Esophagus squamous epithelium (tissue), 4 donors: Measurements from ENCODE around the gene CACNA1I.

Experiments
- POLR2A ChIP-seq, 4 donors: fragments of 450-650 bp; IDR thresholded peaks; one replicate each; pipeline ENCODE4 v1.6.1; 2017; ENCODE audit warnings: antibody characterized with exemption in 4 of 4, mild to moderate bottlenecking in 4 of 4, moderate library complexity in 3 of 4
- TF ChIP-seq, protein P1 (sequence below), 6 experiments: fragments of 450-650 bp in 4 of 6; fragments of 200-600 bp in 2 of 6; sonication (generic) in 2 of 6; IDR thresholded peaks; one replicate each; pipeline ENCODE4 v1.5.1; 2016 to 2019; ENCODE audit warnings: antibody characterized with exemption in 6 of 6, mild to moderate bottlenecking in 4 of 6, moderate library complexity in 4 of 6

DNA sequence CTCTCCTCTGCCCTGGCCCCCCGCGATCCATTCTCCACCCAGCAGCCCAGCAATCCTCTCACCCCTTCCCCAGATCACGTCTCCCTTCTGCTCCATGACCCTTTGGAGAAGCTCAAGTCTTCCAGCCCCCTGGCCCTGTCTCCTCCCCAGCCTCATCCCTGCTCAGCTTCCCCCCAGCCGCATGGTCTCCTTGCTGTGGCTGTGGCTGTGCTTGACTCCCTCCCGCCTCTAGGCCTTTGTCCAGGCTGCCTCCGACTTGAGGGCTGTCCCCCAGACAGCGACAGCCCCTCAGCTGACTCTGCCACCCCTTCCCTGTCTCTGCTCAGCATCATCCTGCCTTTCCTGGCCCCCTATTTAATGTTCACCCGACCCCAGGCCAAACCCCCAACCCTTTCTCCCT, 59.3 kb downstream of the CACNA1I start:
- TF ChIP-seq, protein P1, sequence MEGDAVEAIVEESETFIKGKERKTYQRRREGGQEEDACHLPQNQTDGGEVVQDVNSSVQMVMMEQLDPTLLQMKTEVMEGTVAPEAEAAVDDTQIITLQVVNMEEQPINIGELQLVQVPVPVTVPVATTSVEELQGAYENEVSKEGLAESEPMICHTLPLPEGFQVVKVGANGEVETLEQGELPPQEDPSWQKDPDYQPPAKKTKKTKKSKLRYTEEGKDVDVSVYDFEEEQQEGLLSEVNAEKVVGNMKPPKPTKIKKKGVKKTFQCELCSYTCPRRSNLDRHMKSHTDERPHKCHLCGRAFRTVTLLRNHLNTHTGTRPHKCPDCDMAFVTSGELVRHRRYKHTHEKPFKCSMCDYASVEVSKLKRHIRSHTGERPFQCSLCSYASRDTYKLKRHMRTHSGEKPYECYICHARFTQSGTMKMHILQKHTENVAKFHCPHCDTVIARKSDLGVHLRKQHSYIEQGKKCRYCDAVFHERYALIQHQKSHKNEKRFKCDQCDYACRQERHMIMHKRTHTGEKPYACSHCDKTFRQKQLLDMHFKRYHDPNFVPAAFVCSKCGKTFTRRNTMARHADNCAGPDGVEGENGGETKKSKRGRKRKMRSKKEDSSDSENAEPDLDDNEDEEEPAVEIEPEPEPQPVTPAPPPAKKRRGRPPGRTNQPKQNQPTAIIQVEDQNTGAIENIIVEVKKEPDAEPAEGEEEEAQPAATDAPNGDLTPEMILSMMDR (IDR thresholded peaks at IDR 0.05), result no peak
- no peak for TF ChIP-seq POLR2A (IDR thresholded peaks at IDR 0.05)
